ENCODE measurements around the gene MYBBP1A.
A peak's percentile ranks its signal among the peaks of the same experiment; 100 is the strongest.
"Not testable (repeated sequence)": the region's sequence is repeated elsewhere in the genome, so short reads cannot be mapped to it uniquely, and the experiment has no call there.

Gene MYBBP1A

GRCh38 chr17:4554997-4555799 is at the start of gene MYBBP1A:
Gene MYBBP1A (minus strand): TSS chr17:4555384. CDS start chr17:4555324, 60 bp downstream.
- peak; percentile 96 for DNase-seq

GRCh38 chr17:4604736-4605135 is 49.6 kb upstream of the MYBBP1A start:
- not testable (repeated sequence) for DNase-seq

GRCh38 chr17:4604111-4604644 is 49.0 kb upstream of the MYBBP1A start:
- DNase-seq = peak; percentile 25

GRCh38 chr17:4602041-4602440 is 46.9 kb upstream of the MYBBP1A start:
- no peak for DNase-seq

- no peak for DNase-seq
These were observed 46.1 kb upstream of the MYBBP1A start for GRCh38 chr17:4601326-4601725.

- DNase-seq = no peak
These were observed 45.4 kb upstream of the MYBBP1A start for GRCh38 chr17:4600563-4600962.

GRCh38 chr17:4599505-4600281 is 44.5 kb upstream of the MYBBP1A start:
- no peak for DNase-seq

- no peak for DNase-seq
These were observed 43.8 kb upstream of the MYBBP1A start for GRCh38 chr17:4598776-4599504.

- no peak for DNase-seq
These were observed 42.8 kb upstream of the MYBBP1A start for GRCh38 chr17:4597975-4598374.

- no peak for DNase-seq
These were observed 41.6 kb upstream of the MYBBP1A start for GRCh38 chr17:4596636-4597380.

- DNase-seq = not testable (repeated sequence)
These were observed 40.6 kb upstream of the MYBBP1A start for GRCh38 chr17:4595685-4596342.

- no peak for DNase-seq
These were observed 39.9 kb upstream of the MYBBP1A start for GRCh38 chr17:4594931-4595684.

GRCh38 chr17:4594406-4594805 is 39.2 kb upstream of the MYBBP1A start:
- no peak for DNase-seq

GRCh38 chr17:4593021-4593421 is 37.8 kb upstream of the MYBBP1A start:
- no peak for DNase-seq

GRCh38 chr17:4592240-4593005 is 37.2 kb upstream of the MYBBP1A start:
- DNase-seq = no peak

- peak; percentile 42 for DNase-seq
These were observed 36.3 kb upstream of the MYBBP1A start for GRCh38 chr17:4591529-4591928.

GRCh38 chr17:4590981-4591453 is 35.8 kb upstream of the MYBBP1A start:
- DNase-seq = no peak

- not testable (repeated sequence) for DNase-seq
These were observed 34.9 kb upstream of the MYBBP1A start for GRCh38 chr17:4590042-4590441.

- DNase-seq = no peak
These were observed 33.9 kb upstream of the MYBBP1A start for GRCh38 chr17:4588898-4589625.
